ENCODE results near the gene GPAM.

Gene GPAM

GRCh38 chr10:112176543-112176942, 7.0 kb downstream of the GPAM start:
- no peak for DNase-seq

GRCh38 chr10:112175409-112175808, 8.2 kb downstream of the GPAM start:
- no peak for DNase-seq

GRCh38 chr10:112173206-112173605, 10.4 kb downstream of the GPAM start:
- DNase-seq: no peak

- DNase-seq: no peak
Observed at GRCh38 chr10:112168733-112169132, 14.8 kb downstream of the GPAM start.

- no peak for DNase-seq
Observed at GRCh38 chr10:112166800-112167199, 16.8 kb downstream of the GPAM start.

GRCh38 chr10:112161757-112162518, 21.6 kb downstream of the GPAM start:
- no peak for DNase-seq

GRCh38 chr10:112160834-112161233, 22.7 kb downstream of the GPAM start:
- no peak for DNase-seq

- no peak for DNase-seq
Observed at GRCh38 chr10:112159469-112159868, 24.1 kb downstream of the GPAM start.

GRCh38 chr10:112151524-112152039, 32.0 kb downstream of the GPAM start:
- no peak for DNase-seq

- no peak for DNase-seq
Observed at GRCh38 chr10:112148331-112148730, 35.2 kb downstream of the GPAM start.

GRCh38 chr10:112146799-112147198, 36.8 kb downstream of the GPAM start:
- no peak for DNase-seq

GRCh38 chr10:112145263-112145662, 38.3 kb downstream of the GPAM start:
- DNase-seq: no peak

- no peak for DNase-seq
Observed at GRCh38 chr10:112143420-112143819, 40.1 kb downstream of the GPAM start.

- DNase-seq: no peak
Observed at GRCh38 chr10:112141292-112141691, 42.3 kb downstream of the GPAM start.

GRCh38 chr10:112140110-112140970, 43.2 kb downstream of the GPAM start:
- DNase-seq: peak; percentile 72

- DNase-seq: no peak
Observed at GRCh38 chr10:112139176-112139575, 44.4 kb downstream of the GPAM start.

- peak; percentile 66 for DNase-seq
Observed at GRCh38 chr10:112137154-112137987, 46.2 kb downstream of the GPAM start.

- DNase-seq: no peak
Observed at GRCh38 chr10:112136486-112137153, 46.9 kb downstream of the GPAM start.

GRCh38 chr10:112135604-112136003, 48.0 kb downstream of the GPAM start:
- no peak for DNase-seq

GRCh38 chr10:112132435-112132834, 51.1 kb downstream of the GPAM start:
- DNase-seq: no peak

- no peak for DNase-seq
Observed at GRCh38 chr10:112131996-112132395, 51.6 kb downstream of the GPAM start.

GRCh38 chr10:112131346-112131745, 52.2 kb downstream of the GPAM start:
- DNase-seq: no peak
